OCI-LY3 (cell line): ENCODE results near the gene RWDD4.

Experiments
- H2AFZ ChIP-seq: fragments of 200-600, 300-600 bp; shearing (Covaris generic); 2 replicates; pipeline ENCODE4 v1.6.0; 2014; ENCODE audit warnings: antibody characterized with exemption, low read depth, low read length
- H3K27ac ChIP-seq: fragments of 200-600, 300-600 bp; sonication (generic); 2 replicates; pipeline ENCODE4 v1.5.1; 2014; ENCODE audit warnings: mild to moderate bottlenecking, low read length, moderate library complexity, mixed read lengths
- H3K27me3 ChIP-seq: fragments of 200-600, 300-600 bp; sonication (generic); 2 replicates; pipeline ENCODE4 v1.6.1; 2014; ENCODE audit warnings: low read depth, low read length, mixed read lengths
- H3K36me3 ChIP-seq: fragments of 200-600, 300-600 bp; sonication (generic); replicated peaks from 2 replicates; pipeline ENCODE3; 2014; ENCODE audit warnings: low read depth, low read length, mixed read lengths
- H3K4me1 ChIP-seq: fragments of 300-600, 200-600 bp; sonication (generic); 2 replicates; pipeline ENCODE4 v1.6.1; 2014; ENCODE audit warnings: low read length, mixed read lengths
- H3K4me2 ChIP-seq: fragments of 200-600, 300-600 bp; sonication (generic); 2 replicates; pipeline ENCODE4 v1.6.1; 2014; ENCODE audit warnings: low read length, mixed read lengths
- H3K4me3 ChIP-seq: fragments of 300-600, 200-600 bp; sonication (generic); 2 replicates; pipeline ENCODE4 v1.5.1; 2014; ENCODE audit warnings: antibody characterized with exemption, mild to moderate bottlenecking, low read length, moderate library complexity
- H3K79me2 ChIP-seq: fragments of 300-600, 200-600 bp; shearing (Covaris generic); 2 replicates; pipeline ENCODE4 v1.6.1; 2014; ENCODE audit warnings: mild to moderate bottlenecking, low read length, mixed read lengths
- H3K9ac ChIP-seq: fragments of 300-600, 200-600 bp; shearing (Covaris generic); 2 replicates; pipeline ENCODE4 v1.6.0; 2014; ENCODE audit warnings: mild to moderate bottlenecking, low read length, moderate library complexity
- H3K9me3 ChIP-seq: fragments of 200-600, 300-600 bp; shearing (Covaris generic); 2 replicates; pipeline ENCODE4 v1.6.1; 2014; ENCODE audit warnings: low read length, mixed read lengths; ENCODE audit not compliant: insufficient read depth
- H4K20me1 ChIP-seq: fragments of 200-600, 300-600 bp; sonication (generic); 2 replicates; pipeline ENCODE4 v1.6.1; 2016; ENCODE audit warnings: low read length, mixed read lengths; ENCODE audit not compliant: insufficient read depth
- EZH2phosphoT487 ChIP-seq: fragments of 200-600 bp; shearing (Covaris generic); IDR thresholded peaks from 2 replicates; pipeline ENCODE4 v1.6.1; 2018; ENCODE audit warnings: antibody characterized with exemption, mixed run types, low read depth
- TF ChIP-seq, protein P1 (sequence below): fragments of 200-600, 300-600 bp; sonication (generic); IDR thresholded peaks from 2 replicates; pipeline ENCODE4 v1.5.1; 2014; ENCODE audit warnings: antibody characterized with exemption, low read length, low read depth

Gene RWDD4

DNA sequence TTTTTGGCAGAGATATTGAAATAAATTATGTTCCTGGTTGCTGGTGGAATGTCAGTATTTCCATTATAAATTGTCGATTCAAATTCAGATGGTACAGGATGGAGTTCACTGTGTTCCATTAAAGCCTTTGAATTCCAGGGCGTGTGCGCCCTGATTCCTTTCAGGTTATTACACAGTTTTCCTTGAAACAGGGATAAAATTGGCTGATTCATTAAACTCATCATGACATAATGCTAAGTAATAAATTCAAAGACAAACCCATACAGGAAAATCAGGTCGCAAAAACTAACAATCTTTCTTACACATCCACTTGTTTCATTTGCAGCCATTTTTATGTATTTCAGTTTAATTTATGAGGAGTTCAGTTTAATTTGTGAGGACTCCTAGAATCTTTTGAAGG, 51.1 kb downstream of the RWDD4 start:
- H3K9ac ChIP-seq = no peak overlapping the region
- no peaks in the 10 kb centered on the region for H3K9me3 ChIP-seq
- no peaks in the 10 kb centered on the region for H3K36me3 ChIP-seq
- H4K20me1 ChIP-seq = no peaks in the 10 kb centered on the region
- TF ChIP-seq, protein P1, sequence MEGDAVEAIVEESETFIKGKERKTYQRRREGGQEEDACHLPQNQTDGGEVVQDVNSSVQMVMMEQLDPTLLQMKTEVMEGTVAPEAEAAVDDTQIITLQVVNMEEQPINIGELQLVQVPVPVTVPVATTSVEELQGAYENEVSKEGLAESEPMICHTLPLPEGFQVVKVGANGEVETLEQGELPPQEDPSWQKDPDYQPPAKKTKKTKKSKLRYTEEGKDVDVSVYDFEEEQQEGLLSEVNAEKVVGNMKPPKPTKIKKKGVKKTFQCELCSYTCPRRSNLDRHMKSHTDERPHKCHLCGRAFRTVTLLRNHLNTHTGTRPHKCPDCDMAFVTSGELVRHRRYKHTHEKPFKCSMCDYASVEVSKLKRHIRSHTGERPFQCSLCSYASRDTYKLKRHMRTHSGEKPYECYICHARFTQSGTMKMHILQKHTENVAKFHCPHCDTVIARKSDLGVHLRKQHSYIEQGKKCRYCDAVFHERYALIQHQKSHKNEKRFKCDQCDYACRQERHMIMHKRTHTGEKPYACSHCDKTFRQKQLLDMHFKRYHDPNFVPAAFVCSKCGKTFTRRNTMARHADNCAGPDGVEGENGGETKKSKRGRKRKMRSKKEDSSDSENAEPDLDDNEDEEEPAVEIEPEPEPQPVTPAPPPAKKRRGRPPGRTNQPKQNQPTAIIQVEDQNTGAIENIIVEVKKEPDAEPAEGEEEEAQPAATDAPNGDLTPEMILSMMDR = no peak
- no peak for TF ChIP-seq EZH2phosphoT487
- no peaks in the 10 kb centered on the region for H3K79me2 ChIP-seq
- no peak overlapping the region for H3K4me3 ChIP-seq
- no peak overlapping the region for H3K27ac ChIP-seq
- no peaks in the 10 kb centered on the region for H3K27me3 ChIP-seq
- H2AFZ ChIP-seq = no peak overlapping the region
- H3K4me1 ChIP-seq = no peaks in the 10 kb centered on the region
- no peak overlapping the region for H3K4me2 ChIP-seq

DNA sequence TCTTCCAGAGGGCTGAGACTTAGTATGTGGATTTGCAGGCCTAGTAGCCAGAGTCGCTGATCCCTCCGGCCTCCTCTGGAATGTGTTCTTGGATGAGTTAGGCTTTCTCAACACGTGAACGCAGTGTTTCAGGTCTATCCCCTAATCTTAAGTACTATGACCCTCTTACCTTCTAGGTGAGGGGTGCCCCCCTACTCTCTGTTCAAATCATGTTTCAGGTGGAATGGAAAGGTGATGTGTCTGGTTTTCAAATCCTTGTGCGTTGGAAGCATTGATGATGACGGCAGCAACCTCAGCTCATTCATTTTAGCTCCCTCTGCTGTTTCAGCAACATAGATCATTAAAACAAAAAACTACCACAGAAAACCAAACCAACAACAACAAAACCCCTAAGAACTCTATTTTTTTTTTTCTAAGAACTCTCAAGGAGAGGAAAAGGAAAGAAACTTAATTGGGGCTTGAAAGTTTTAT, 56.4 kb downstream of the RWDD4 start:
- H3K4me1 ChIP-seq = 0 out of 2 replicates have a peak, but pooled peaks cover 4% of the 10 kb centered on the region
- no peaks in the 10 kb centered on the region for H3K27me3 ChIP-seq
- H3K9ac ChIP-seq = no peak overlapping the region
- H2AFZ ChIP-seq = no peak overlapping the region
- no peaks in the 10 kb centered on the region for H3K79me2 ChIP-seq
- no peak overlapping the region for H3K4me2 ChIP-seq
- no peaks in the 10 kb centered on the region for H4K20me1 ChIP-seq
- H3K9me3 ChIP-seq = no peaks in the 10 kb centered on the region
- no peaks in the 10 kb centered on the region for H3K36me3 ChIP-seq
- no peak overlapping the region for H3K4me3 ChIP-seq
- H3K27ac ChIP-seq = no peak overlapping the region
- TF ChIP-seq EZH2phosphoT487 = no peak
- TF ChIP-seq, protein P1 = no peak

GRCh38 chr4:183601381-183601780, 57.6 kb downstream of the RWDD4 start:
- Histone ChIP-seq H3K9ac (no peak overlapping the region), H3K4me1 (0 out of 2 replicates have a peak, but pooled peaks cover 4% of the 10 kb centered on the region), H2AFZ (no peak overlapping the region), H3K79me2 (no peaks in the 10 kb centered on the region), H3K4me2 (no peak overlapping the region), H3K27ac (no peak overlapping the region), H3K36me3 (no peaks in the 10 kb centered on the region), H4K20me1 (no peaks in the 10 kb centered on the region), H3K9me3 (no peaks in the 10 kb centered on the region), H3K27me3 (no peaks in the 10 kb centered on the region), H3K4me3 (no peak overlapping the region)
- TF ChIP-seq, protein P1 = no peak
- no peak for TF ChIP-seq EZH2phosphoT487

- Histone ChIP-seq H3K4me1 (0 out of 2 replicates have a peak, but pooled peaks cover 4% of the 10 kb centered on the region), H3K27ac (no peak overlapping the region), H3K9me3 (no peaks in the 10 kb centered on the region), H4K20me1 (no peaks in the 10 kb centered on the region), H3K4me2 (no peak overlapping the region), H3K79me2 (no peaks in the 10 kb centered on the region), H2AFZ (no peak overlapping the region), H3K9ac (no peak overlapping the region), H3K4me3 (no peak overlapping the region), H3K36me3 (no peaks in the 10 kb centered on the region), H3K27me3 (no peaks in the 10 kb centered on the region)
- TF ChIP-seq EZH2phosphoT487 = no peak
- TF ChIP-seq, protein P1 = no peak
Measured at GRCh38 chr4:183600189-183600685, 58.7 kb downstream of the RWDD4 start.
